ENCODE results near the gene SKIDA1. TPM values are rescaled to one million over a fixed set of nuclear protein-coding genes. Genes with fewer than 3 reads are reported as not detected.

The SKIDA1 gene
- total and polyA plus RNA-seq, 7 donors, result 0.10 to 4.2 (median 2.9) TPM; not detected in 2

- Histone ChIP-seq H3K9me3 (no peaks in the 10 kb centered on the region), H3K27ac (peak overlapping the region; percentile 95 to 99 (median 97)), H3K4me1 (peaks cover 0 to 62% (median 28%) of the 10 kb centered on the region in 4 donors), H3K36me3 (peaks cover 0 to 8% (median 0%) of the 10 kb centered on the region in 4 donors), H3K4me3 (peak overlapping the region; percentile 41 to 93 (median 92)), H3K27me3 (no peaks in the 10 kb centered on the region)
- TF ChIP-seq CTCF (IDR thresholded peaks at IDR 0.05), result no peak
- no peak for TF ChIP-seq EP300 (IDR thresholded peaks at IDR 0.05)
- no peak for TF ChIP-seq POLR2AphosphoS5 (IDR thresholded peaks at IDR 0.05)
- no peak for TF ChIP-seq POLR2A (IDR thresholded peaks at IDR 0.05)
- WGBS, 2 donors, result 46 to 53% methylated on average over 10 of the region's 10 CpGs
- intact Hi-C loops (cut with DNase I), result loop anchor here (1.0 to 10.0 kb wide), 4 partner anchors 15 to 1902 kb away; partner anchors contain the start of genes BMI1, DNAJC1 and OTUD1
- DNase-seq, result no peak
These were observed 7.4 kb upstream of the SKIDA1 start for GRCh38 chr10:21532694-21533466.

DNA sequence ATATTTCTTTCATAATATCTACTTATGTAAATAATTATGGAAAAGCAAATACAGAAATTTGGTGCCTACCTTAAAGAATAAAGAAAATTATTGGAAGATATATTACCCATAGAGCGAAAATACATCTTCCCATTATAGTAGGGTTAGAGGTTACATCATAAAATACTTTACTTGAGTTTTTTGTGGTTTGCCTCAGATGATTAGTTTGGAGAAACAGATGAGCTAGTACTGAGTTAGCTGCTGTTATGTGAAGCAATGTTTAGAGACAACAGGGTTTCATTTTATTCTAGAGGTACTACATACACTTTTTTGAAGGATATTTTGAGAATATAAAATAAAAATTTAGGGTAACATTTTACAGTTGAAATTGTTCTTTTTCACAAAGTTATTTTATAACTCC is 5.7 kb upstream of the SKIDA1 start:
- DNase-seq, result no peak
- Histone ChIP-seq H3K27ac (peak overlapping the region; percentile 95 to 99 (median 97)), H3K36me3 (no peaks in the 10 kb centered on the region), H3K4me1 (peaks cover 0 to 49% (median 27%) of the 10 kb centered on the region in 4 donors), H3K27me3 (no peaks in the 10 kb centered on the region), H3K4me3 (no peak overlapping the region), H3K9me3 (no peaks in the 10 kb centered on the region)
- intact Hi-C loops (cut with DNase I), result loop anchor here (5.0 to 10.0 kb wide), 3 partner anchors 474 to 1904 kb away; partner anchors contain the start of genes BMI1, DNAJC1 and OTUD1
- WGBS, 2 donors, result 82 to 85% methylated on average over 1 of the region's 1 CpG
- no peak for TF ChIP-seq POLR2A (IDR thresholded peaks at IDR 0.05)
- TF ChIP-seq EP300 (IDR thresholded peaks at IDR 0.05), result no peak
- TF ChIP-seq POLR2AphosphoS5 (IDR thresholded peaks at IDR 0.05), result no peak
- TF ChIP-seq CTCF (IDR thresholded peaks at IDR 0.05), result no peak

- no peaks in the 10 kb centered on the region for H3K9me3 ChIP-seq
- no peak overlapping the region for H3K4me3 ChIP-seq
- 0 to 47% methylated on average over 1 of the region's 1 CpG for WGBS, 2 donors
- H3K27me3 ChIP-seq, result no peaks in the 10 kb centered on the region
- peak overlapping the region; percentile 95 to 99 (median 97) for H3K27ac ChIP-seq
- H3K4me1 ChIP-seq, result peaks cover 0 to 44% (median 22%) of the 10 kb centered on the region in 4 donors
- no peak for TF ChIP-seq CTCF (IDR thresholded peaks at IDR 0.05)
- no peak for TF ChIP-seq POLR2A (IDR thresholded peaks at IDR 0.05)
- no peak for TF ChIP-seq EP300 (IDR thresholded peaks at IDR 0.05)
- TF ChIP-seq POLR2AphosphoS5 (IDR thresholded peaks at IDR 0.05), result no peak
- intact Hi-C loops (cut with DNase I), result loop anchor here (5.0 to 10.0 kb wide), 3 partner anchors 474 to 1904 kb away; partner anchors contain the start of genes BMI1, DNAJC1 and OTUD1
- H3K36me3 ChIP-seq, result no peaks in the 10 kb centered on the region
- DNase-seq, result no peak
These were observed 5.2 kb upstream of the SKIDA1 start for GRCh38 chr10:21530641-21531040.

DNA sequence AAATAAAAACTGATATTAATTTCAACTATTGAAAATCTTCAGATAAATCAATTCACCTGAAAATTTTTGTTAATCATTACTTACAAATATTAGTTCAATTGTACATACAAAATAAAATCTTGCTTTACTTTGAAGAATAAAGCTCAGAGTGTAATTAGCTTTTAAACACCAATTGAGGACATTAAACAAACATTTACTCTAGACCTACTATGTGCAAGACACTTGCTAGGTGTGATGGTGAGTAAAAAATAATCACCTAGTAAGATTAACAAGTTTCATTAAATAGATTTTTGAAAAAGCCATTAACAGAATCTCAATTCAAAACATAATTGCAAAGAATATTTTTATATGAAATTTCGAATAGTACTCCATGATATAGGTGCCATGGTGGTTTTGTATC is 4.7 kb upstream of the SKIDA1 start:
- DNase-seq, result no peak
- no peak for TF ChIP-seq POLR2A (IDR thresholded peaks at IDR 0.05)
- intact Hi-C loops (cut with DNase I), result loop anchor here (5.0 to 10.0 kb wide), 3 partner anchors 475 to 1905 kb away; partner anchors contain the start of genes BMI1, DNAJC1 and OTUD1
- no peaks in the 10 kb centered on the region for H3K27me3 ChIP-seq
- H3K9me3 ChIP-seq, result no peaks in the 10 kb centered on the region
- peak overlapping the region; percentile 95 to 99 (median 97) for H3K27ac ChIP-seq
- 87 to 89% methylated on average over 1 of the region's 1 CpG for WGBS, 2 donors
- H3K4me1 ChIP-seq, result peaks cover 0 to 39% (median 20%) of the 10 kb centered on the region in 4 donors
- no peak overlapping the region for H3K4me3 ChIP-seq
- no peaks in the 10 kb centered on the region for H3K36me3 ChIP-seq
